ENCODE results near the gene HTRA2. TPM values are rescaled to one million over a fixed set of nuclear protein-coding genes. Genes with fewer than 3 reads are reported as not detected.
"Not testable (repeated sequence)": the region's sequence is repeated elsewhere in the genome, so short reads cannot be mapped to it uniquely, and the experiment has no call there.

The HTRA2 gene
- total RNA-seq = 25.0 TPM
- long read RNA-seq, transcript HTRA2-201 (8 exons, 2,370 nt) = major isoform, 37 of 54 reads
- long read RNA-seq, partial matches to known transcripts = 4 of 54 reads
- long read RNA-seq, other reads (novel, unspliced or antisense) = 11 of 54 reads

DNA sequence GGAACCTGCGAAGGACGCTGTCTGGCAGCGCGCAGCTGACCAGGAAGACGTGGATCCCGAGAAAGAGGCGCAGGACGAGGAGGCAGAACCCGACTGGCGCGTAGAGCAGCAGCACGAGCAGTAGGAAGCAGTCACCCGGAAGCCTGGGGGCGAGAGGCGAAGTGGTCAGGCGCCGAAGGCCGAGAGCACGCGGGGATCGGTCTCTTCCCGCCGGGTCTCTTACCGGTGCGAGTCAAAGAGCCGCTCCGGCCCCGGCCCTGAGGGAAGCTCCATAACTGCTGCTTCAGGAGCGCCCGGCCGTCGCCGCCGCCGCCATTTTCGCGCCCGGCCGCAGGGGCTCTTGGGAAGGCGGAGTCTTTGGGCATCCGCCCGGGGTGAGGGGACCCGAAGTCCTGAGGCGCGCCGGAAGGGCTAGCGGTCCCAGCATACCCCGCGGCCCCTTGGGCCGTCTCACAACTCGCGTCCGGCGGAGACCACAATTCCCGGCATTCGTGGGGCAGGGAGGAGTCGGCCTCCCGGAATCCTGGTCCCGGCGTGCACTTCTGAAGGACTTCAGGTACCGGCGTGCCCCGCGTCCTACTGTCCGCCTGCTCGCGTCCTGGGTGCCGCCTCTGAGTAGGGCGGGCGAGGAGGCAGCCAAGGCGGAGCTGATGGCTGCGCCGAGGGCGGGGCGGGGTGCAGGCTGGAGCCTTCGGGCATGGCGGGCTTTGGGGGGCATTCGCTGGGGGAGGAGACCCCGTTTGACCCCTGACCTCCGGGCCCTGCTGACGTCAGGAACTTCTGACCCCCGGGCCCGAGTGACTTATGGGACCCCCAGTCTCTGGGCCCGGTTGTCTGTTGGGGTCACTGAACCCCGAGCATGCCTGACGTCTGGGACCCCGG lies at the start of gene HTRA2, which contains the start of gene AUP1:
HTRA2 (plus strand) TSS at position 577 of the 882 bp plus-strand sequence; CDS start at position 651, 74 bp downstream.
AUP1 (minus strand) TSS at position 350 of the 882 bp plus-strand sequence; CDS start at position 273, 77 bp downstream.
- DNase-seq (ENCODE audit: low spot score) = peak; percentile 99
- intact Hi-C loops (cut with DNase I) = loop anchor here (1.0 to 10.0 kb wide), 8 partner anchors 19 to 705 kb away; partner anchors contain the start of genes CCDC142, DOK1, INO80B and PCGF1

DNA sequence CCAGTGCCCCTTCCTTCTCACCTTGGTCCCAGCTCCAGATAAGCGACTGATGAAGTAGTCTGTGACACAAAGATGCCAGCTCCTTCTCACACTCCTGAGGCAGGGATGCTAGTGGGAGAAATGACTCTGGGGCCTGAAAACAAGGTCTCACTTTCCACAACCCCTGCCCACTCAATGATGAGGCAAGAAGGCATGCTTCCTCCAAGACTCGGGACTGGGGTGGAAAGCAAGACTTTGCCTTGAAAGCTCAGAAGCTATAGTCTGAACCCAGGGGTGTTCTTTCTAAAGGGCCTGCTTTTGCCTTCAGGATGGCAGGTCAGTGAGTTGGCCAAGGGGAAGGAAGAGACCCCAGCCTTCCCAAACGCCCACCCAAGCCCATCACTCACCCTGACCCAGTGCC lies 48.3 kb upstream of the HTRA2 start:
- intact Hi-C loops (cut with DNase I) = no loop called here
- no peak for DNase-seq (ENCODE audit: low spot score)

DNA sequence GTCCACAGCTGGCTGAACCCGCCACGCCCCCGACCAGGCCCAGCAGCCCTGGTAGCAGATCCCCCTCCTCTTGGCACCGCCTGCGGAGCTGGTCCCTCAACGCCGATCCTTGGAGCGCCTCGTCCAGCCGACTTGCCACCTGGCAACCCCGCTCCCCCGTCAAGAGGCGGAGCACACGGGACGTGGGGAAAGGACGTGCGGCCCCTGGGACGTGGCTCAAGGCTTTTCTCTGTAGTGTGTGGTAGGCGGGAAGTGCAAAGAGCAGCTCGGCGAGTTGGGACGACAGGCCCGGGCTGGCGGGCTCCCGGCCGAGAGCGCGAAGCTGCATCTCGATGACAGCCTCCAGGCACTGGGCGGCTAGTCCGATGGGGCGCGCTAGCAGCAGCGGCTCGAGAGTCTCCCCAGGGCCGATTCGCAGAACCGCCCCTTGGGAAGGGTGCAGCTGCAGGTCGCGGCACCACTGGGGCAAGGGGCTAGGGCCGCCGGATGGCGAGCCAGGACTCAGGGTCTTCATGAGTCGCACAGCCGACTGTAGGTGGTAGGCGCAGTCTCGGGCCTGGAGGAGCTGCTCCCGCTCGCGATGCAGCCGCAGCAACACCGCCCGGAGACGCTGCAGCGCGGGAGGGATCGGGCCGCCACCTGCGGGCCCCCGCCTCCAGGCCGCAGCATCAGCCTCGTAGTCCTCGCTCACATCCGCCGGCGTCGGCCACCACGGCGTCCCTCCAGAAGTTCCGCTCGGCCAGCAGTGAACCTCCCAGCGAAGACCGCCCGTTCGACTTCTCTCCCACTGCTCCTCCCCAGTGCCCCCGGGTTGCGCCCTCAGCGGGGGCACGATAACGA lies 47.6 kb upstream of the HTRA2 start:
- intact Hi-C loops (cut with DNase I) = loop anchor here (1.0 kb wide), 1 partner anchor 47 kb away; the partner anchor contains the start of genes AUP1 and HTRA2
- no peak for DNase-seq (ENCODE audit: low spot score)

DNA sequence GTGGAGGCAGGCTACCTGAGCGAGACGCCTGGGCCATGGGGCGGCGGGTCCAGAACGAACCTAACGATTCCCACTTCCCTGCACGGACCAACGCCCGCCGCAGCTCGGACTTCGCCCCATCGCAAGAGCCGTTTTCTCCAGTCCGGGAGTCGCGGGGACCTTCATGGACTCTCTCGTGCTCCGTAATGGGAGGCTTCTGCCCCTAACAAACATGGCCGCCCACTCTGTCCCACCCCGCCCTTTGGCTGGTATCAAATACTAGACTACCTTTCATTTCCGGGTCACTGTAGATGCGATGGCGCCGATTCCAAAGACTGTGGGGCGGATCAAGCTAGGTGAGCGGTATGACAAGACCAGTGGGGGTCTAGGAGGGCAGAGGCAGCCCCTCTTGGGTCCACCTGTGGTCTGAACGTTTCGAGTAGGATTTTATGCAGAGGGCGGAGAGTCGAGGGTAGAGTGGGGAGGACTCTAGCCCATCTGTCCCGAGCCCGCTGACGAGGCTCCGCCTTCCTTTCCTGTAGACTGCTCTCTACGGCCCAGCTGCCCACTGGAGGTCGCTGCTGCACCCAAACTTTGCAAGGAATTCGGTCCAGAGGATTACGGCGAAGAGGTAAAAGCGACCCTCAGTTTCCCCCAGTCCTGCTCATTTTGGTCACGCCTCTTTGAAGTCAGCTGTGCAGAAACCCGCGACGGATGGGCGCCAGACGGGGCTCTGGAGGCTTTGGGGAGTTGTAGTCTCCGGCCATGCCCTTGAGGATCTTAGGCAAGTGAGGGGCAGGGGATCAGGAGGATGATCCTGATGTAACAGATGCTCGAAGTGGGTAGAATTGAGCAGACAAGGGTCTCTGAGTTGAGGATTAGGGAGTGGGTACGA lies 46.7 kb upstream of the HTRA2 start, which contains the start of the genes CCDC142 and TTC31:
CCDC142 (minus strand) TSS at position 198 of the 874 bp plus-strand sequence; CDS start at position 37, 161 bp downstream.
TTC31 (plus strand) TSS at position 281 of the 874 bp plus-strand sequence; CDS start at position 296, 15 bp downstream.
- peak; percentile 97 for DNase-seq (ENCODE audit: low spot score)
- intact Hi-C loops (cut with DNase I) = loop anchor here (1.0 kb wide), 3 partner anchors 29 to 104 kb away; partner anchors contain the start of genes AUP1 and HTRA2

DNA sequence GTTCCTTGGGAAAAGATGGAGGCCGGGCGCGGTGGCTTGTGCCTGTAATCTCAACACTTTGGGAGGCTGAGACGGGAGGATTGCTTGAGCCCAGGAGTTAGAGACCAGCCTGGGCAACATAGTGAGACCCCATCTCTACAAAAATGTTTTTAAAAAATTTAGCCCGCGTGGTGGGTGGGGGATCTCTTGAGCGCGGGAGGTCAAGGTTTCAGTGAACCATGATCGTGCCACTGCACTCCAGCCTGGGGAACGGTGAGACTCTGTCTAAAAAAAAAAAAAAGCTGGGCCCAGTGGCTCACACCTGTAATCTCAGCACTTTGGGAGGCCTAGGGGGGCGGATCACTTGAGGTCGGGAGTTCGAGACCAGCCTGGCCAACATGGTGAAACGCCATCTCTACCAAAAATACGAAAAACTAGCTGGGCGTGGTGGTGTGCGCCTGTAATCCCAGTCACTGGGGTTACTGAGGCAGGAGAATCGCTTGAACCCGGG lies 46.0 kb upstream of the HTRA2 start:
- DNase-seq (ENCODE audit: low spot score) = not testable (repeated sequence)
- intact Hi-C loops (cut with DNase I) = loop anchor here (1.0 kb wide), 2 partner anchors 29 to 104 kb away; no protein-coding TSS in a partner anchor

DNA sequence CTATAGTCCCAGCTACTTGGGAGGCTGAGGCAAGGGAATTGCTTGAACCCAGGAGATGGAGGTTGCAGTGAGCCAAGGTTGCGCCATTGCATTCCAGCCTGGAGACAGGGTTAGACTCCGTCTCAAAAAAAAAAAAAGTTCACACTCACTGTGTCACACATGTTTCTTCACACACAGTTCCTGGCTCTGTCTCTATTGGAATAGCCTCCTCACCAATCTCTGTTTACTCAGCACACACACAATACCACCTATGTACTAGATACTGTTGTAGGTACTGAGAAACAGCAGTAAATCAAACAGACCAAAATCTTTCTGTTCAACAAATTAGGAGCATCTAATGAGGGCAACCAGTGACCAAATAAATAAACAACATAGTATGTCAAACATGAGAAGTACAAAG lies 43.6 kb upstream of the HTRA2 start:
- DNase-seq (ENCODE audit: low spot score) = no peak
- intact Hi-C loops (cut with DNase I) = no loop called here

DNA sequence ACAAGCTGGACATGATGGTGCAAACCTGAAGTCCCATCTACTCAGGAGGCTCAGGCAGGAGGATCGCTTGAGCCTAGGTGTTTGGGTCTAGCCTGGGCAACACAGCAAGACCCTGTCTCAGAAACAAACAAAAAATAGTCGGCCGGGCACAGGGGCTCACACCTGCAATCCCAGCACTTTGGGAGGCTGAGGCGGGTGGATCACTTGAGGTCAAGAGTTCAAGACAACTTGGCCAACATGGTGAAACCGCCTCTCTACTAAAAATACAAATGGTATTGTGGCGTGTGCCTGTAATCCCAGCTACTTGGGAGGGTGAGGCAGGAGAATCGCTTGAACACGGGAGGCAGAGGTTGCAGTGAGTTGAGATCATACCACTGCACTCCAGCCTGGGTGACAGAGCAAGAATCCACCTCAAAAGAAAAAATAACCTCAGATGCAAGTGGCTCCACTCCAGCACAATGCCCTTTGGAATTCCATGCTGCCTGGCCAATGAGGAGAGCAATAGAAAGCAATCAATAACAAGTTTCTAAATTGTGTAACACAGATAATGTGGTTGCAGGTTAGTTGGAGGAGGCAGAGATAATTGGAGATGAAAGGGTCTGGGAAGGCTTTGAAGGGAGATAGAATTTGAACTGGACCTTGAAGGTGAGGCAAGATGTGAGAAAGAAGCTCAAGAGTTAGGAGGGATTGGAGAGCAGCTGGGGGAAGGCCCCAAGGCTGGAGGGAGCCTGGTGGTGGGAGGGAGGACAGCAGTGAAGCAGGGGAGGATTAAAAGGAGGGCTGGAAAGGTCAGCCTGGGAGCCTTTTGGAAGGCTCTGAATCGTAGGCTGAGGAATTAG lies 40.9 kb upstream of the HTRA2 start:
- no peak for DNase-seq (ENCODE audit: low spot score)
- intact Hi-C loops (cut with DNase I) = no loop called here

DNA sequence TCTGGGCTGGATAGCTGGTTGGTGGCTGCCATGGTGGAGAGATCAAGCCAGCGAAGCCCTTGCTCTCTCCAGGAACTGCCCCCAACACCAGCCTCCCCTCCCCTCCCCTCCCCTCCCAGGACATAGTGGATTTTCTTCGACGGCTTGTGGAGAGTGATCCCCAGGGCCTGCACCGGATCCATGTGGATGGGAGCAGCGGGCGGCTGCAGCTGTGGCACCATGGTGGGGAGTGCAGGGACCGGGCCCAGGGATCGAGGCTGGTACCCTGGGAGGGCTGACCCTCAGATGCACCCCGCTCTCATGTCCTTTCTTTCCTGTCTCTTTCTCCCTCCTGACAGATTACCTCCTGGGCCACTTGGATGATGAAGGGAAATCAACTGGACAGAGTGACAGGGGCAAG lies 39.8 kb upstream of the HTRA2 start:
- intact Hi-C loops (cut with DNase I) = no loop called here
- DNase-seq (ENCODE audit: low spot score) = no peak

DNA sequence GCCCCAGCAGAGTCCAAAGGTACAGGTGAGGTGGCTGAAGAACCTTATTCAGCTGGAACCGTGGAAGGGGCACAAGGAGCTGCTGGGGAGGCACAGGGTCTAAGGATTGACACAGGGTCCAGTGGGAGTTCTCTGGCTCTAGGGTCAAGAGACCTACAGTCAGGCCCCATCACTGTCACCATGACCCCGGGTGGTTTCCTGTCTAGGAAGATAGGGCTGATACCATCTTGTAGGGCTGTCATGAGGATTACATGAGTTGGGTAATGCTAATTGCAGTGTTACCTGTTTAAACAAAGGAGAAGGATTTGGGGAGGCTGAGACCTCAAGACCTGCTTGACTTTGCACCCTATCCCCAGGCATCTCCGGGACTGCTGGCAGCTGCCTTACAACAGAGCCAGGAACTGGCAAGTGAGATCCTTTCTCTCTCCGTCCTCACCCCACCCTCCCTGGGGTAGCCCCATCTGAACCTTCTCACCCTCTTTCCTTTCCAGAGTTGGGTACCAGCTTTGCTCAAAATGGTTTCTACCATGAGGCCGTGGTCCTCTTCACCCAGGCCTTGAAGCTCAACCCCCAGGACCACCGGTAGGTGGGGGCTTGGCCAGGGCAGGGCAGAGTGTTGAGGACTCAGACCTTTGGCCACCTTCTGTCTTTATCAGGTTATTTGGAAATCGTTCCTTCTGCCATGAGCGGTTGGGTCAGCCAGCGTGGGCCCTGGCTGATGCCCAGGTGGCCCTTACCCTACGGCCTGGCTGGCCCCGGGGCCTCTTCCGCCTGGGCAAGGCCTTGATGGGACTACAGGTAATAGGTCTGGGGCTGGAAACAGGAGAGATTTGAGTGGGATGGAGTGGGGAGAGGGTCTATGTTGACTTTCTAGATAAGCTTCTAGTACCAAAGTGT lies 37.8 kb upstream of the HTRA2 start:
- no peak for DNase-seq (ENCODE audit: low spot score)
- intact Hi-C loops (cut with DNase I) = no loop called here

DNA sequence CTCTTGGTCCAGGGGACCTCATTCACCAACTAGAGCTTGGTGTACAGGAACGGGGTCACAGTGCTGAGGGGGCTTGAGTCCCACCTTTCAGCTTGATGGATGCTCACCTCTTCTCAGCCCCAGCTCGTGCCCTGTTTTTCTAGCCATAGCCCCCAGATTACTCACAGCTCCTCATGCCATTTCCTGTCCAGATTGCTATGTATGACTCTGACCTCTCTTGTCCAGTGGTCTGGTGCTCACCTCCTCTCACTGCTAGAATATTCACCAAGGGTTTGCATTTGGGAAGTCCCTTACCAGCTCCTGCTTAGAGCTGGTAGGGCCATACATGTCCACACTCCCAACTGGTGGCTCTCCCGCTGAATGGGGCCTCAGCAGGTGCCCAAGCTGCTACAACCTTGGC lies 36.2 kb upstream of the HTRA2 start:
- DNase-seq (ENCODE audit: low spot score) = no peak

DNA sequence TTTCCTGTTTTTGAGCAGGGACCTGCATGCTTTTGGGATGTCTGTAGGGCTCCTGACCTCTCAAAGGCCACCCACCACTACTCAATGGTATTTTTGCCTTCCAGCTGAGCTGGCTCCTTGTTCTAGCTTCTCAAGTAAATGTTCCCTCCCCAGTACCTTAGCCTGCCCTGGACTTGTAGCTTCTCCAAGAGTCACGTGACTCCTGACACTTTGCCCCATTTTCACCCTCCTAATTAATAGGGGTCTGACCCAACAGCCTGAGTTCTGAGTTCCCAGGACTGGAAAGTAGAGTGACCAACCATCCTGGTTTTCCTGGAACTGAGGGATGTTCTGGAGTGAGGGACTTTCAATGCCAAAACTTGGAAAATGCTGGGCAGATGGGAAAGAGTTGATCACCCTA lies 34.3 kb upstream of the HTRA2 start:
- intact Hi-C loops (cut with DNase I) = no loop called here
- no peak for DNase-seq (ENCODE audit: low spot score)

More for the DNA sequence above, 36.2 kb upstream of the HTRA2 start:
- intact Hi-C loops (cut with DNase I) = no loop called here

DNA sequence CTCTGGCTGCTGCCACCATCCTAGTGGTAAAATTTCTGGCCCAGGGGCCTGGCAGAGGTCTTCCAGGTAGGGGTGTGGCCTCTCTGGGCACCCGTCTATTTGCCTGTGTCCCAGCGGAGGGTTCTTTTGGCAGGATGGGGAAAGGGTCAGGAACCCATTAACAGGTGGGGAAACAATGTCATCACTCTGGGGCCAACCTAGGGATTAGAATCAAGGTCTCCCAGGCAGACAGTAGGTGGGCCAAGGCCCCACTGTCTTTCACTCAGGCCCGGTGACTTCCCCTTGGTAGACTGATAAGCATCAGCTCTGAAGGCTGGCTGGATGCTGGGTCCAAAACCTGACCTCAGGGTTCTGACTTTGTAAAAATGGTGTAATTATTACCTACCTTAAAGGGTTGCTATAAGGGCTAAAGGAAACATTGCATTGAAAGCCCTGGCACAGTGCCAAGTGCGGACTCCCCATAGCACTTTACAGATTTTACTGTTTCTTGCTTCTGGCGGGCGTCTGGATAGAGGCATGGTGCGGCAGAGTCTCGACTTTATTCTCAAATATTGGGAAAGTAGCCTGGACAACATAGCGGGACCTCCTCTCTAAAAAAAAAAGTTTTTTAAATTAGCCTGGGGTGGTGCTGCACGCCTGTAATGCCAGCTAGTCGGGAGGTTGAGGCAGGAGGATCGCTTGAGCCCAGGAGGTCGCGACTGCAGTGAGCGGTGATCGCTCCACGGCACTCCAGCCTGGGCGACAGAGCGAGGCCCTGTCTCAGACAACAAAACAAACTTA lies 32.5 kb upstream of the HTRA2 start:
- no peak for DNase-seq (ENCODE audit: low spot score)
- intact Hi-C loops (cut with DNase I) = no loop called here

DNA sequence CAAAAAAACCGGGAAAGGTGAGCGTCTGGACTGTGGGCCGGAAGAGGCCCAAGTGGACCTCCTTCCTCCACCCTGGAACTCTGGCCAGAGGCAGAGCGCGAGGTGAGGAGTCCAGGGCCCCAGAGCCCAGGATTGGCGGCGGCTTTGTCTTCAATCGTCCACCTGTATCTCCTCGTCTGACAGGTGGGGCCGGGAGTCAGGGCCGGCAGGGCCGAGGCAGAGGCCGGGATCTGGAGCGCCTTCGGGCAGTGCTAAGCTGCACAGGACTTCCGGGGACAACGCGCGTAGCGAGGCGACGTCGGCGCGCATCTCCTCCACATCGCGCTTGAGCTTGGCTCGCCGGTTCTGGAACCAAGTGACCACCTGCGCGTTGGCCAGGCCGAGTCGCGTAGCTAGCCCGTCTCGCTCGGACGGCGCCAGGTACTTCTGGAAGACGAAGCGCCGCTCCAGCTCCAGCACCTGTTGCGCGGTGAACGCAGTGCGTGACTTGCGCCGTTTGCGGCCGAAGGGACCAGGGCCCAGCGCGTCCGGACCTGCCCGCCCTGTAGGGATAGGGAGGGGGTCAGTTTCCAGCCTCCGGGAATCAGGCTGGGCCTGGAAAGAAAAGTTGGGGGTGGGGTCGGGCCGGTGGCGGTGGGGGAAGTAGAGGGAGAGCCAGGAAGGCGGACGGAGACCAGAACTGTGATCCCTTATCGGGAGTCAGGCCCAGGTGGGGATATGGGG lies 31.8 kb upstream of the HTRA2 start:
- intact Hi-C loops (cut with DNase I) = no loop called here
- no peak for DNase-seq (ENCODE audit: low spot score)

DNA sequence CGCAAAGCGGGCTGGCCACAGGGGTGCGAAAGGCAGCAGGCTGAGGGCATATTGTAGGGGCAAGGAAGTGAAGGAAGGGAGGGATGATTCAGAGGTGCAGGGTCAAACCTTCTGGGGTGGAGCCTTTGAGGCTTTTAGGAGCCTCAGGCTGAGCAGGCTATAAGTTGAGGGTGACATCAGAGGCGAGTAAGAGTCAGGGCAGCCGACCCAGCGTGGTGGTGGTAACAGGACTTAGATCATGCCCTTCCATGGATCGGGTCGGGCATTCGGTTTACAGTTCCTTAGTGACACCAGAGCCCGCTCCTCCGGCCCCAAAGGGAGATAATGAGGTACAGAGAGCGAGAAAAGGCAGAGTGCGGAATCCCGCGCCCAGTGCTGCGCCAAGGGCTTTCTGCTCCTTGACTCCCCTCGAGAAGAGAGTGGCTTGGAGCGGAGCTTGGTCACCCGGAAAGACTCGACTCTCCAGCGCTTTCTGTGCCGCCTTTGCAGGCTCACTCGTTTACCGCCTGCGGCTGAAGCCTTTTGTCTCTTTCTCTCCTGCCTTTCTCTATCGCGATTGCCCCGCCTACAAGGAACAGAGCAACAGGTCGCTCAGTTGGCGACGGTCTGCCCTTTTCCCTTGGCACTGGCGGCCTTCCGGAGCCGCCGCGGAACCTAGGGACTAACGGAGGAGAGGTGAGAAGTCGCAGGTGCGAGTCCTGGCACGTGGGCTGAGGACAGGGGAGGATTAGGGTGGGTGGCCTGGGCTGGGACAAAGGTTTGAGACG lies 31.1 kb upstream of the HTRA2 start:
- intact Hi-C loops (cut with DNase I) = no loop called here
- no peak for DNase-seq (ENCODE audit: low spot score)
